PC-9 (cell line): ENCODE results near the gene PTPRO. TPM values are rescaled to one million over a fixed set of nuclear protein-coding genes. Genes with fewer than 3 reads are reported as not detected.

ENCODE experiments used
- BruUV-seq: library from RNA; stranded (reverse); fragments of 400-500 nt; replicated peaks from 2 replicates; lab custom pipeline; 2021; lab: Mats Ljungman, UMichigan
- CTCF ChIA-PET: fragments of 300-600 bp; sonication (Branson Sonifier 250); formaldehyde crosslinking; loops from one replicate; lab custom pipeline; 2022; ENCODE audit warnings: antibody characterized with exemption; lab: Charles Lee
- POLR2A ChIA-PET: fragments of 300-600 bp; sonication (Branson Sonifier 250); formaldehyde crosslinking; loops from one replicate; lab custom pipeline; 2022; ENCODE audit warnings: antibody characterized with exemption; ENCODE audit not compliant: unreplicated experiment; lab: Charles Lee
- DNase-seq, 2 experiments: peaks; one replicate each; pipeline versions ENCODE4 v3.0.0 to v3.0.0-alpha.2; 2015 to 2022; ENCODE audit warnings: mixed read lengths in 1 of 2
- H2AFZ ChIP-seq: fragments of 200-600 bp; sonication (generic); 2 replicates; pipeline ENCODE4 v1.8.1; 2017; ENCODE audit warnings: antibody characterized with exemption
- H3F3A ChIP-seq: fragments of 200-600 bp; sonication (generic); 2 replicates; pipeline ENCODE4 v1.8.1; 2017; ENCODE audit warnings: antibody characterized with exemption, mild to moderate bottlenecking, low read depth; ENCODE audit not compliant: insufficient read depth
- H3K27ac ChIP-seq: fragments of 200-600 bp; sonication (generic); 2 replicates; pipeline ENCODE4 v1.6.1; 2016; ENCODE audit warnings: mixed run types
- H3K27me3 ChIP-seq: fragments of 200-600 bp; sonication (generic); 2 replicates; pipeline ENCODE4 v1.6.1; 2016; ENCODE audit warnings: low read depth, mixed run types; ENCODE audit not compliant: insufficient read depth
- H3K36me3 ChIP-seq: fragments of 200-600 bp; sonication (generic); 2 replicates; pipeline ENCODE4 v1.6.1; 2016; ENCODE audit warnings: low read depth, mixed run types
- H3K4me1 ChIP-seq: fragments of 200-600 bp; sonication (generic); replicated peaks from 2 replicates; pipeline ENCODE4 v1.6.1; 2016; ENCODE audit warnings: mixed run types; ENCODE audit not compliant: insufficient read depth
- H3K4me2 ChIP-seq: fragments of 200-600 bp; sonication (generic); 2 replicates; pipeline ENCODE4 v1.6.1; 2017; ENCODE audit warnings: mixed run types
- H3K4me3 ChIP-seq: fragments of 200-600 bp; sonication (generic); 2 replicates; pipeline ENCODE4 v1.6.1; 2016; ENCODE audit warnings: mixed run types
- H3K79me2 ChIP-seq: fragments of 200-600 bp; sonication (generic); 2 replicates; pipeline ENCODE4 v1.6.1; 2017; ENCODE audit warnings: low read depth, mixed run types
- H3K9me2 ChIP-seq: fragments of 200-600 bp; sonication (generic); 2 replicates; pipeline ENCODE4 v1.8.1; 2017; ENCODE audit warnings: mild to moderate bottlenecking; ENCODE audit not compliant: insufficient read depth
- H3K9me3 ChIP-seq: fragments of 200-600 bp; sonication (generic); 2 replicates; pipeline ENCODE4 v1.8.1; 2016; ENCODE audit warnings: low read depth; ENCODE audit not compliant: insufficient read depth
- H4K20me1 ChIP-seq: fragments of 200-600 bp; sonication (generic); 2 replicates; pipeline ENCODE4 v1.8.1; 2017; ENCODE audit not compliant: insufficient read depth
- CTCF ChIP-seq: fragments of 200-600 bp; sonication (generic); conservative IDR thresholded peaks from 2 replicates; pipeline ENCODE4 v1.6.1; 2017; ENCODE audit warnings: mixed run types, antibody characterized with exemption, mild to moderate bottlenecking, moderate library complexity
- EZH2 ChIP-seq: fragments of 200-600 bp; sonication (generic); IDR thresholded peaks from 2 replicates; pipeline ENCODE4 v1.8.0; 2017; ENCODE audit warnings: antibody characterized with exemption, low read depth
- intact Hi-C: fragments of 100-400 bp; cut with micrococcal nuclease; formaldehyde crosslinking; loops from one replicate; pipeline ENCODE4 v1.10.0; 2022; ENCODE audit not compliant: unreplicated experiment
- total RNA-seq: library from RNA; stranded (reverse); gene quantifications from 2 replicates; pipeline ENCODE4 v1.2.3, GENCODE V29; 2021

The PTPRO gene
- total RNA-seq, 1 experiment from 2014 or later: not detected

DNA sequence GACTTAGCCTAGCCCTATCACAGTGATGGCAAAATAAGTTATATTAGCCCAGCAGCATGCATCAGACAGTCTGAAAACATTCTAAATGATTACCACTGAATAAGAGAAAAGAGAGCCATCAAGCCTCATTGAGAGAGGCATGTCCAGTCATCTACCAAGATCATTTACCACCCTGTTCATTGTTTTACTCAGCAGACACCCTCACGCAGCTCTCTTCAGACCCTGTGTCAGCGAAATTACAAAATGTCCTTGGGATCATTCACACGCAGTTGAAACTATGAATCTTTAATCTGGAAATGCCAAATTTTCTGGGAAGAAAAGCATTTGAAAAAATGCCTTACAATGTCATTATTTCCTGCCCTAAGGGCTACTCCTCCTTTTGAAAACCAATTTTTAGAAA, 89.5 kb downstream of the PTPRO start:
- TF ChIP-seq EZH2 (no peak), CTCF (no peak)
- ChIA-PET CTCF (no interaction called here), POLR2A (interaction anchor here (0.5 kb wide), 1 partner anchor 612 kb away, joined by 3 read pairs; no protein-coding TSS in a partner anchor)
- Histone ChIP-seq H3K4me1 (no peaks in the 10 kb centered on the region), H3K27ac (no peak overlapping the region), H4K20me1 (no peaks in the 10 kb centered on the region), H3K79me2 (no peaks in the 10 kb centered on the region), H3K36me3 (no peaks in the 10 kb centered on the region), H3F3A (no peaks in the 10 kb centered on the region), H3K4me3 (no peak overlapping the region), H3K27me3 (no peaks in the 10 kb centered on the region), H2AFZ (no peak overlapping the region), H3K9me3 (no peaks in the 10 kb centered on the region), H3K9me2 (no peaks in the 10 kb centered on the region), H3K4me2 (no peak overlapping the region)
- no TSS peak for BruUV-seq
- intact Hi-C loops: no loop called here
- DNase-seq: no peak

DNA sequence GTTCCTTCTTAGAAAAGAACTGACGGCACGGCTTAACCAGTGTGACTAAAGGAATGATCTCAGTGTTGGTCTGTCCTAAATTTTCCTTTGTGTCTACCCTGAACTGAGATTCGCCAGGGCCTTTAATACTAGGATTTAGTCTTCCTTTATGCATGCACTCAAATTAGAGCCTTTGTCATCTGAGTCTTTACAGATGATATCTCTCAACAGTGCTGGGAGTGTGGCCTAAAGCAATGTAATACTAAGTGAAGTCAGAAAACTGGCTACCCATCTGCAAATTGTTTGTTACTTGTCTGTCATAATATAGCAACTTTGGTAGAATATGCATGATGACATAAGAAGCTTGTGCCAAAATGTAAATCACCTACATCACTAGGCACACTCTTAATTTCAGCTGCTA, 95.4 kb downstream of the PTPRO start:
- Histone ChIP-seq H3K27me3 (no peaks in the 10 kb centered on the region), H2AFZ (no peak overlapping the region), H3K4me2 (no peak overlapping the region), H3K36me3 (no peaks in the 10 kb centered on the region), H3K9me2 (no peaks in the 10 kb centered on the region), H3K9me3 (no peaks in the 10 kb centered on the region), H3K4me3 (no peak overlapping the region), H3K4me1 (no peaks in the 10 kb centered on the region), H3K79me2 (no peaks in the 10 kb centered on the region), H3F3A (no peaks in the 10 kb centered on the region), H4K20me1 (no peaks in the 10 kb centered on the region), H3K27ac (no peak overlapping the region)
- DNase-seq: no peak
- ChIA-PET CTCF (no interaction called here), POLR2A (no interaction called here)
- TF ChIP-seq CTCF (no peak), EZH2 (no peak)
- intact Hi-C loops: no loop called here
- no TSS peak for BruUV-seq

GRCh38 chr12:15423629-15424028, 101.3 kb downstream of the PTPRO start:
- H3K27ac ChIP-seq: no peak overlapping the region
- ChIA-PET POLR2A (no interaction called here), CTCF (no interaction called here)
- intact Hi-C loops: no loop called here
- no peaks in the 10 kb centered on the region for H4K20me1 ChIP-seq
- no peaks in the 10 kb centered on the region for H3K9me2 ChIP-seq
- no peaks in the 10 kb centered on the region for H3K4me1 ChIP-seq
- no peak overlapping the region for H3K4me2 ChIP-seq
- no peaks in the 10 kb centered on the region for H3F3A ChIP-seq
- DNase-seq: no peak
- no TSS peak for BruUV-seq
- no peaks in the 10 kb centered on the region for H3K36me3 ChIP-seq
- TF ChIP-seq CTCF (no peak), EZH2 (no peak)
- H3K79me2 ChIP-seq: no peaks in the 10 kb centered on the region
- no peak overlapping the region for H3K4me3 ChIP-seq
- H2AFZ ChIP-seq: no peak overlapping the region
- no peaks in the 10 kb centered on the region for H3K9me3 ChIP-seq
- no peaks in the 10 kb centered on the region for H3K27me3 ChIP-seq
